GM10847 (cell line): ENCODE measurements around the gene ANP32A.

Source experiments
- POLR2A ChIP-seq: IDR thresholded peaks from 2 replicates; pipeline ENCODE4 v1.6.1; 2011; ENCODE audit not compliant: insufficient read length; ENCODE audit errors: extremely low read depth

ANP32A gene

GRCh38 chr15:68812069-68812468, 8.6 kb downstream of the ANP32A start:
- no peak for TF ChIP-seq POLR2A

GRCh38 chr15:68809517-68809916, 11.2 kb downstream of the ANP32A start:
- TF ChIP-seq POLR2A, result no peak

- no peak for TF ChIP-seq POLR2A
Observed at GRCh38 chr15:68808770-68809169, 11.9 kb downstream of the ANP32A start.

GRCh38 chr15:68808091-68808490, 12.6 kb downstream of the ANP32A start:
- no peak for TF ChIP-seq POLR2A

- TF ChIP-seq POLR2A, result no peak
Observed at GRCh38 chr15:68807249-68807648, 13.4 kb downstream of the ANP32A start.

GRCh38 chr15:68806220-68807060, 14.3 kb downstream of the ANP32A start:
- no peak for TF ChIP-seq POLR2A

- TF ChIP-seq POLR2A, result no peak
Observed at GRCh38 chr15:68802373-68802772, 18.3 kb downstream of the ANP32A start.

GRCh38 chr15:68801572-68802148, 19.0 kb downstream of the ANP32A start:
- TF ChIP-seq POLR2A, result no peak

GRCh38 chr15:68800875-68801274, 19.8 kb downstream of the ANP32A start:
- no peak for TF ChIP-seq POLR2A

- no peak for TF ChIP-seq POLR2A
Observed at GRCh38 chr15:68798346-68799094, 22.2 kb downstream of the ANP32A start.

- TF ChIP-seq POLR2A, result no peak
Observed at GRCh38 chr15:68797599-68798345, 22.9 kb downstream of the ANP32A start.

GRCh38 chr15:68797191-68797590, 23.5 kb downstream of the ANP32A start:
- no peak for TF ChIP-seq POLR2A

GRCh38 chr15:68796576-68796975, 24.1 kb downstream of the ANP32A start:
- TF ChIP-seq POLR2A, result no peak

- no peak for TF ChIP-seq POLR2A
Observed at GRCh38 chr15:68795298-68795848, 25.3 kb downstream of the ANP32A start.

- TF ChIP-seq POLR2A, result no peak
Observed at GRCh38 chr15:68794863-68795262, 25.8 kb downstream of the ANP32A start.
